ENCODE measurements around the gene ADAMTS10.
"Not testable (repeated sequence)": the region's sequence is repeated elsewhere in the genome, so short reads cannot be mapped to it uniquely, and the experiment has no call there.

ADAMTS10 gene

GRCh38 chr19:8610041-8610935 lies at the start of gene ADAMTS10:
ADAMTS10 (minus strand) TSS chr19:8610715; CDS start chr19:8605710, 5,005 bp downstream.
- peak; percentile 19 for DNase-seq

GRCh38 chr19:8659905-8660304 lies 49.4 kb upstream of the ADAMTS10 start:
- no peak for DNase-seq

GRCh38 chr19:8657869-8658268 lies 47.4 kb upstream of the ADAMTS10 start:
- no peak for DNase-seq

- DNase-seq = peak; percentile 16
These were observed 44.8 kb upstream of the ADAMTS10 start for GRCh38 chr19:8655340-8655709.

GRCh38 chr19:8654591-8655339 lies 44.2 kb upstream of the ADAMTS10 start:
- peak; percentile 62 for DNase-seq

GRCh38 chr19:8648240-8648639 lies 37.7 kb upstream of the ADAMTS10 start:
- DNase-seq = no peak

GRCh38 chr19:8643860-8644653 lies 33.5 kb upstream of the ADAMTS10 start:
- DNase-seq = no peak

- no peak for DNase-seq
These were observed 32.0 kb upstream of the ADAMTS10 start for GRCh38 chr19:8642561-8642960.

- DNase-seq = no peak
These were observed 31.5 kb upstream of the ADAMTS10 start for GRCh38 chr19:8641908-8642547.

GRCh38 chr19:8641221-8641907 lies 30.8 kb upstream of the ADAMTS10 start:
- DNase-seq = no peak

GRCh38 chr19:8640402-8641004 lies 30.0 kb upstream of the ADAMTS10 start:
- no peak for DNase-seq

- DNase-seq = no peak
These were observed 29.4 kb upstream of the ADAMTS10 start for GRCh38 chr19:8639821-8640401.

GRCh38 chr19:8638078-8638619 lies 27.6 kb upstream of the ADAMTS10 start:
- DNase-seq = no peak

- not testable (repeated sequence) for DNase-seq
These were observed 26.6 kb upstream of the ADAMTS10 start for GRCh38 chr19:8637070-8637469.

GRCh38 chr19:8635422-8635821 lies 24.9 kb upstream of the ADAMTS10 start:
- no peak for DNase-seq

- no peak for DNase-seq
These were observed 20.9 kb upstream of the ADAMTS10 start for GRCh38 chr19:8631425-8631819.

GRCh38 chr19:8630796-8631424 lies 20.4 kb upstream of the ADAMTS10 start:
- DNase-seq = no peak

- no peak for DNase-seq
These were observed 19.6 kb upstream of the ADAMTS10 start, which contains the start of gene NFILZ for GRCh38 chr19:8629996-8630683. NFILZ (plus strand) TSS chr19:8630633; CDS start chr19:8676766, 46,133 bp downstream.

GRCh38 chr19:8629184-8629583 lies 18.7 kb upstream of the ADAMTS10 start:
- no peak for DNase-seq

- no peak for DNase-seq
These were observed 16.3 kb upstream of the ADAMTS10 start for GRCh38 chr19:8626842-8627241.
